Measurements from ENCODE around the gene MOV10L1. TPM values are rescaled to one million over a fixed set of nuclear protein-coding genes. Genes with fewer than 3 reads are reported as not detected.
A peak's percentile ranks its signal among the peaks of the same experiment; 100 is the strongest.

The MOV10L1 gene
- total RNA-seq, 2 donors from 2014 or later = not detected

DNA sequence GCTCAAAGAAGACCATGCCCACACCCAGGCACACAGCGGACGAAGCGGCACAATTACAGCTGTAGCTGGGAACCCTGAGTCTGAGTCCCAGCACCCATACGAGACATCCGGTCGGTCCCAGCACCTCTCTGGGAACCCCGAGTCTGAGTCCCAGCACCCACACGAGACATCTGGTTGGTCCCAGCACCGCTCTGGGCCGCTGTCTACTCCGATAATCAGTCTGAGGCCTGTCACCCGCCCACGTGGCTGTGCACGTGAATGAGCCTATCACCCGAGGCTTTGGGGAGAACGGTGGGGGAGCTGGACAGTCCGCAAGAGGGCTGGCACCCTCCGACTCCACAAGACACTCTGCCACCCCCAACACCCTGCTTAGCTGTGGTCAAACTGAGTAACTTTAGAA is 37.9 kb upstream of the MOV10L1 start:
- DNase-seq (ENCODE audit: low spot score) (peak; percentile 49), ATAC-seq (no peak)
- H3K27ac Mint-ChIP-seq = no peak overlapping the region
- H3K9me3 Mint-ChIP-seq = no peaks in the 10 kb centered on the region
- H3K4me3 Mint-ChIP-seq = no peak overlapping the region
- H3K36me3 Mint-ChIP-seq = no peaks in the 10 kb centered on the region
- no peaks in the 10 kb centered on the region for H3K4me1 Mint-ChIP-seq (ENCODE audit: low read depth in 2 of 2)
- no peaks in the 10 kb centered on the region for H3K27me3 Mint-ChIP-seq

DNA sequence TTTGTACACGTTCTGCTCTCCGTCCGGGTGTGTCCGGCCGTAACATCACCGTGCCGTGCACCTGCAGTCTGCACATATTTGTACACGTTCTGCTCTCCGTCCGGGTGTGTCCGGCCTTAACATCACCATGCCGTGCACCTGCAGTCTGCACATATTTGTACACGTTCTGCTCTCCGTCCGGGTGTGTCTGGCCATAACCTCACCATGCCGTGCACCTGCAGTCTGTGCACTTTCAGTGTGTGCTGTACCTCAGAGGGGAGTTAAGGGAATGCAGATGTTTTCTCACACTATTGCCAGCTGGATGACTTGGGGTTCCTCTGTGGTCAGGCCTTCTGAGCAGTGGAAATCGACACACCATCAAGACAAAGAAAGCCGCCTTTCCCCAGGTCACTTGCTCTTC is 35.9 kb upstream of the MOV10L1 start:
- H3K36me3 Mint-ChIP-seq = no peaks in the 10 kb centered on the region
- DNase-seq (ENCODE audit: low spot score) = no peak
- no peak overlapping the region for H3K27ac Mint-ChIP-seq
- no peak for ATAC-seq
- H3K9me3 Mint-ChIP-seq = no peaks in the 10 kb centered on the region
- H3K4me1 Mint-ChIP-seq (ENCODE audit: low read depth in 2 of 2) = no peaks in the 10 kb centered on the region
- H3K27me3 Mint-ChIP-seq = peaks cover 0 to 3% of the 10 kb centered on the region in 2 donors
- no peak overlapping the region for H3K4me3 Mint-ChIP-seq

DNA sequence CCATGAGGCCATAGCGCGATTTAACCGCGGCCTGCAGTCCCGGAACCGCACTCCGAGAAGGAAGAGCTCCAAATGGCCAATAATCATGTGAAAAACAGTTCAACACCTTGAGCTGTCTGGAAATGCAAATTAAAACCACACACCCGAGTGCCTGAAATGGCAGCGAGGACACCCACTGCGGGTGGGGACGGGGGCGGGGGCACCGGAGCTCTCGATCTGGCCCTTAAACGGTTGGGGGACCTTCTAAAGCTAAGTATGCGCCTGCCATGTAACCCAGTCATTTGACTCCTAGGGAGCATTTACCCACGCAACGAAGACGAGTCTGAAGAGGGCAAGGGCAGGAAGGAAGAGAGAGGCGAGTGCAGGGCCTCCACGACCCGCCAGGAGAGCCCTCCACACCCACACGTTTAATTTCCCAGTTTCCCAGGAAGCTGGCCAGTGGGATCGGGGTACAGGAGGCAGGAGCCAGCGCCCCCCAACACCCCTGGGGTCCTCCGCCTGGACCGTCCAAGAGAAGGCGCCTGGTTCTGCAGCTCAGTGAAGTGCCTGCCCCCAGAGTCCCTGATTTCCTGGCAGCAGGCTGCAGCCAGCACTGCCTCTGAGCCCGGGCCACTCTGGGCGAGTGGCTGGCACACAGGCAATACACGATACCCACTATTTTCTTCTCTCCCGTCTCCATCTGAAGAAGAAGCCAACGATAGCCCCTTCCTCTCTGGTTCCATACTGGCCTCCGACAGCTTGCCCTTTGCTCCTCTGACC is 33.4 kb upstream of the MOV10L1 start:
- H3K27ac Mint-ChIP-seq = no peak overlapping the region
- H3K27me3 Mint-ChIP-seq = peaks cover 0 to 3% of the 10 kb centered on the region in 2 donors
- no peak for DNase-seq (ENCODE audit: low spot score)
- no peaks in the 10 kb centered on the region for H3K9me3 Mint-ChIP-seq
- H3K4me3 Mint-ChIP-seq = no peak overlapping the region
- no peaks in the 10 kb centered on the region for H3K4me1 Mint-ChIP-seq (ENCODE audit: low read depth in 2 of 2)
- ATAC-seq = no peak
- no peaks in the 10 kb centered on the region for H3K36me3 Mint-ChIP-seq

- Mint-ChIP-seq H3K27ac (no peak overlapping the region), H3K4me1 (ENCODE audit: low read depth in 2 of 2) (no peaks in the 10 kb centered on the region), H3K4me3 (no peak overlapping the region), H3K36me3 (no peaks in the 10 kb centered on the region), H3K9me3 (no peaks in the 10 kb centered on the region), H3K27me3 (peaks cover 0 to 3% of the 10 kb centered on the region in 2 donors)
- peak; percentile 16 for DNase-seq (ENCODE audit: low spot score)
- ATAC-seq = no peak
Observed at GRCh38 chr22:50057278-50058060, 32.3 kb upstream of the MOV10L1 start.

DNA sequence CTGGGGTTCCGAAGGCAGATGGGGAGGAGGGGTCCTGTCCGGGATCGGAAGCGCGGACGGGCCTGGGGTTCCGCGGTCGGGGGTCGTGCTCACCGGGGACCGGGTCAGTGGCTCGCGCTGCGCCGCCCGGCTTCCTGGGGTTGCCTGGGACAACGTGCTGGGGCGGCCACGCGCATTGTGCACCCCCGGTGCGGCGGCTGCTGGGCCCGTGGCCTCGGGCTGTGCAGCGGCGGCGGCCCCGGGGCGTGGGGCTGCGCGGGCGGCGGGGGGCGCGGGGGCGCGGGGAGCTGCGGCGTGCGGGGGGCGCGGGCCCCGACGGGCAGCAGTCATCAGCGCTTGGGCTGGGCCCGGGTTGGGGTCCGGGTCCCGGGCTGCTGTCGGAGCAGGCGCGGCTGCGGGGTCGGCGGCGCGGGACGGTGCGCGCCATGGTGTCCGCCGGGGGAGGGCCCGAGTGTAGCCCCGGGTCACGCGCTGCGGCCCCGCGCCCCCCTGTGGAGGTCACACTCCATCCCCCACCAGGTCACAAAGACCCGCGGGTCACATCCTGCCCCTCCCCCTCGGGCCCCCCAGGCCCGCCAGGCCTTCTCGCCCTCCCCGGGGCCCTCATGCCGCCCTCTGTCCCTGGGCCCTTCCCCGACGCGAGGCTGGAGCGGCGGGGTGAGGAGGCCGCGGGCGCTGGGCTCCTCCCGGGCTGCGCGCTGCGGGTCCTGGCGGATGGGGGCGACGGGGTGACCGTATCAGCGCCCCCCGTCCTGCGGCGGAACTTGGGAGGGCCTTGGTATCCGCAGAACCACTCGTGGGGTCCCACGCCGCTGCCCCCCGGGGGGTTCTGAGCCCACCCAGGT is 31.5 kb upstream of the MOV10L1 start, which contains the start of gene TTLL8:
Gene TTLL8, minus strand, starts transcription at position 238 of the 845 bp plus-strand sequence.
- H3K27ac Mint-ChIP-seq = no peak within 1 kb of the TSS
- DNase-seq (ENCODE audit: low spot score) (peak; percentile 60), ATAC-seq (no peak)
- no peak within 1 kb of the TSS for H3K4me3 Mint-ChIP-seq
- H3K36me3 Mint-ChIP-seq = no peaks in the 10 kb centered on the region
- H3K4me1 Mint-ChIP-seq (ENCODE audit: low read depth in 2 of 2) = no peaks in the 10 kb centered on the region
- H3K9me3 Mint-ChIP-seq = no peaks in the 10 kb centered on the region
- H3K27me3 Mint-ChIP-seq = peaks cover 0 to 3% of the 10 kb centered on the region in 2 donors

- Mint-ChIP-seq H3K4me3 (no peak overlapping the region), H3K27ac (no peak overlapping the region), H3K36me3 (no peaks in the 10 kb centered on the region), H3K9me3 (no peaks in the 10 kb centered on the region), H3K4me1 (ENCODE audit: low read depth in 2 of 2) (no peaks in the 10 kb centered on the region), H3K27me3 (peaks cover 0 to 3% of the 10 kb centered on the region in 2 donors)
- DNase-seq (ENCODE audit: low spot score) (peak; percentile 48), ATAC-seq (no peak)
Observed at GRCh38 chr22:50058906-50059880, 30.6 kb upstream of the MOV10L1 start.

DNA sequence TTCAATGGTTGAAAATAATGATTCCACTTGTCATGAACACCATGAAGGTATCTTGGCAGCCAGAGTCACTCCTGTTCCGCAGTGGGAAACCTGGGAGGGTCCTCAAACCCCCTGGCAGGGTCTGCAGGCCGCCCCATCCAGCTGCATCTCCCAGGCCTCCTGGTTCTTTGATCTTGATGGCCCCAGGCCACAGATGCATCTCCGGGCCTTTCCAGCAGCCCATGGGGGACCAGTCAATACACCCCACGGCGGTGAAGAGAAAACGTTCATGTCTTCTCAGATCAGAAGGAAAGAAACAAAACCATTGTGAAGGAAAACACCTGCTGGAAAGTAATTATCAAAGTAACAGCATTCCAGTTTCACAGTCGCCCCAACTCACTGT is 29.9 kb upstream of the MOV10L1 start:
- Mint-ChIP-seq H3K27ac (no peak overlapping the region), H3K27me3 (peaks cover 0 to 3% of the 10 kb centered on the region in 2 donors), H3K4me3 (no peak overlapping the region), H3K9me3 (no peaks in the 10 kb centered on the region), H3K36me3 (no peaks in the 10 kb centered on the region), H3K4me1 (ENCODE audit: low read depth in 2 of 2) (no peaks in the 10 kb centered on the region)
- DNase-seq (ENCODE audit: low spot score) (peak; percentile 39), ATAC-seq (no peak)

GRCh38 chr22:50060441-50061140 is 29.2 kb upstream of the MOV10L1 start:
- peak; percentile 54 for DNase-seq (ENCODE audit: low spot score)
- Mint-ChIP-seq H3K27ac (no peak overlapping the region), H3K36me3 (no peaks in the 10 kb centered on the region), H3K4me3 (no peak overlapping the region), H3K4me1 (ENCODE audit: low read depth in 2 of 2) (no peaks in the 10 kb centered on the region), H3K27me3 (peaks cover 0 to 3% of the 10 kb centered on the region in 2 donors), H3K9me3 (no peaks in the 10 kb centered on the region)
- ATAC-seq = no peak

DNA sequence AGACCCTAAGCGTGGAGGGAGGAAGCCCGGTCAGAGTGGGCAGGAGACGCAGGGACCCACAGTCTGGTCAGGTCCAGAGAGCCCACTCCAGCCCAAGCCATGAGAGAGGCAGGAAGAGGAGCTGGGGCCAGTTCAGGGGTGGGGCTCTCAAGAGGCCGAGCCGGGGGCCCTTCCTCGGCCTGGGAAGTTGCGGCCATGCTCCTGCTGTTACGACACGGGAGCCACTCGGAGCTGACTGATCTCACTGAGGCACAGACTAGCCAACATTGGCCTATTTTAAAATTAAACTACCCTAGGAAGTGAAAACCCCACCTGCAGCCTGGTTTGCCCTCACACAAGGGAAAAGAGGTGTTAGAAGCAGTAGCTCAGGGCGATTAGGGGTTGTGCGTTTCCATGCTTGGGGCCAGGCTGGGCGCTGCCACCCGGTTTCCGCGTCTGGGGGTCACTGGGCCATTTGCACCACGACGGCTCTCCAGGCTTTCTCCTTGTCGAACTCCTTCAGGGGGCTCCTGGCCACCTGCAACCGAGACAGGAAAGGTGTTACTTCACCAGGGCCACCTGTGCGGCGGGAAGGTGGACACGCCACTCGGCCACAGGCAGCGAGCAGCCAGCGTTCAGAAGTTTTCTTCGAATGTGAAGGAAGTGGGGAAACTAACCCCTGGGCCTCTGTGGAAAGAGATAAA is 28.5 kb upstream of the MOV10L1 start:
- Mint-ChIP-seq H3K36me3 (no peaks in the 10 kb centered on the region), H3K4me1 (ENCODE audit: low read depth in 2 of 2) (no peaks in the 10 kb centered on the region), H3K4me3 (no peak overlapping the region), H3K27me3 (peaks cover 0 to 3% of the 10 kb centered on the region in 2 donors), H3K27ac (no peak overlapping the region), H3K9me3 (no peaks in the 10 kb centered on the region)
- ATAC-seq (no peak), DNase-seq (ENCODE audit: low spot score) (peak; percentile 55)

DNA sequence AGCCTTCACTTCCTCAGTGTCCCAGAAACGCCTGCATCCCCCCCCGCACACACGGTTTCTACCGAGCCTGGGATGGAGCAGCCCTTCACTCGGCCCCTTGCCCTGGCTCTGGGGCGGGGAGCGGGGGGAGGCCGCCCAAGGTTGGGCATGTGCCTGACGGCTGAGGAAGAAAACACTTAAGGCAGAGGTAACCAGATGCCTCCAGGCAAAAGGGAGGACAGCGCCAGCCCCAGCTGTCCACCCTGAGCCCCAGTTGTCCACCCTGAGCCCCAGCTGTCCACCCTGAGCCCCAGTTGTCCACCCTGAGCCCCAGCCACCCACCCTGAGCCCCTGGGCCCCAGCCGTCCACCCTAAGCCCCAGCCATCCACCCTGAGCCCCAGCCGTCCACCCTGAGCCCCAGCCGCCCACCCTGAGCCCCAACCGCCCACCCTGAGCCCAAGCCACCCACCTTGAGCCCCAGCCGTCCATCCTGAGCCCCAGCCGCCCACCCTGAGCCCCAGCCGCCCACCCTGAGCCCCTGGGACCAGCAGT is 27.9 kb upstream of the MOV10L1 start:
- Mint-ChIP-seq H3K36me3 (no peaks in the 10 kb centered on the region), H3K4me3 (no peak overlapping the region), H3K27me3 (peaks cover 0 to 3% of the 10 kb centered on the region in 2 donors), H3K4me1 (ENCODE audit: low read depth in 2 of 2) (no peaks in the 10 kb centered on the region), H3K27ac (no peak overlapping the region), H3K9me3 (no peaks in the 10 kb centered on the region)
- DNase-seq (ENCODE audit: low spot score) (no peak), ATAC-seq (no peak)

- H3K4me1 Mint-ChIP-seq (ENCODE audit: low read depth in 2 of 2) = no peaks in the 10 kb centered on the region
- no peak overlapping the region for H3K27ac Mint-ChIP-seq
- H3K4me3 Mint-ChIP-seq = no peak overlapping the region
Observed at GRCh38 chr22:50062509-50063135, 27.2 kb upstream of the MOV10L1 start.

More at GRCh38 chr22:50062509-50063135, 27.2 kb upstream of the MOV10L1 start:
- ATAC-seq (no peak), DNase-seq (ENCODE audit: low spot score) (peak; percentile 55)
- Mint-ChIP-seq H3K9me3 (no peaks in the 10 kb centered on the region), H3K27me3 (peaks cover 0 to 3% of the 10 kb centered on the region in 2 donors), H3K36me3 (no peaks in the 10 kb centered on the region)

All from natural killer cell treated with Interleukin-12 subunit alpha and Interleukin-12 subunit beta and Interleukin-15 and Interleukin-18, amount 100 ng/mL, for 72 hours (primary cell).